OCI-LY1 (cell line): Measurements from ENCODE around the gene ACOX1.

Experiments used
- EZH2 ChIP-seq: fragments of 200-600 bp; sonication (generic), shearing (Covaris generic); IDR thresholded peaks from 2 replicates; pipeline ENCODE4 v1.8.0; 2017; ENCODE audit warnings: borderline replicate concordance, mixed run types, mild to moderate bottlenecking, antibody characterized with exemption, low read length, moderate library complexity, mixed read lengths
- TF ChIP-seq, protein P1 (sequence below): fragments of 200-600 bp; sonication (generic), shearing (Covaris generic); IDR thresholded peaks from 2 replicates; pipeline ENCODE4 v1.5.1; 2017; ENCODE audit warnings: mild to moderate bottlenecking, antibody characterized with exemption, low read length, moderate library complexity, mixed read lengths

DNA sequence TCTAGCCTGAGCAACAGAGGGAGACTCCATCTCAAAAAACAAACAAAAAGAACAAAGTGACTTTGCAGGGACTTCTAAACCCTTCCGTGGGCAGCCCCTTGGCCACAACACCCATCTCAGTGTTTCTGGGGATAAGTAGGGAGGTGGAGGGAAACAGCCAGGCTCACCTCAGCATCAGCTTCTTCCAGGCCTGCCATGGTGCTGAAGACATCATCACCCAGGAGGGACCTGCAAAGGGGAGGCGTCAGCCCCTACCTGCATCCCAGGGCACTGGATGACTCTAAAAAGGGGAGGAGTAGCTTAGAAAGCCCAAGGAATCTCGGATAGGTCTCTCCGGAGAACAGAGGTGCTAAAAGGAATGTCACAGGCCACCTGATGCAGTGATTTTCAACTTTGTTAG is 47.9 kb downstream of the ACOX1 start:
- TF ChIP-seq, protein P1, sequence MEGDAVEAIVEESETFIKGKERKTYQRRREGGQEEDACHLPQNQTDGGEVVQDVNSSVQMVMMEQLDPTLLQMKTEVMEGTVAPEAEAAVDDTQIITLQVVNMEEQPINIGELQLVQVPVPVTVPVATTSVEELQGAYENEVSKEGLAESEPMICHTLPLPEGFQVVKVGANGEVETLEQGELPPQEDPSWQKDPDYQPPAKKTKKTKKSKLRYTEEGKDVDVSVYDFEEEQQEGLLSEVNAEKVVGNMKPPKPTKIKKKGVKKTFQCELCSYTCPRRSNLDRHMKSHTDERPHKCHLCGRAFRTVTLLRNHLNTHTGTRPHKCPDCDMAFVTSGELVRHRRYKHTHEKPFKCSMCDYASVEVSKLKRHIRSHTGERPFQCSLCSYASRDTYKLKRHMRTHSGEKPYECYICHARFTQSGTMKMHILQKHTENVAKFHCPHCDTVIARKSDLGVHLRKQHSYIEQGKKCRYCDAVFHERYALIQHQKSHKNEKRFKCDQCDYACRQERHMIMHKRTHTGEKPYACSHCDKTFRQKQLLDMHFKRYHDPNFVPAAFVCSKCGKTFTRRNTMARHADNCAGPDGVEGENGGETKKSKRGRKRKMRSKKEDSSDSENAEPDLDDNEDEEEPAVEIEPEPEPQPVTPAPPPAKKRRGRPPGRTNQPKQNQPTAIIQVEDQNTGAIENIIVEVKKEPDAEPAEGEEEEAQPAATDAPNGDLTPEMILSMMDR, result no peak
- no peak for TF ChIP-seq EZH2
